ENCODE data around the gene MOB3B.

DNA sequence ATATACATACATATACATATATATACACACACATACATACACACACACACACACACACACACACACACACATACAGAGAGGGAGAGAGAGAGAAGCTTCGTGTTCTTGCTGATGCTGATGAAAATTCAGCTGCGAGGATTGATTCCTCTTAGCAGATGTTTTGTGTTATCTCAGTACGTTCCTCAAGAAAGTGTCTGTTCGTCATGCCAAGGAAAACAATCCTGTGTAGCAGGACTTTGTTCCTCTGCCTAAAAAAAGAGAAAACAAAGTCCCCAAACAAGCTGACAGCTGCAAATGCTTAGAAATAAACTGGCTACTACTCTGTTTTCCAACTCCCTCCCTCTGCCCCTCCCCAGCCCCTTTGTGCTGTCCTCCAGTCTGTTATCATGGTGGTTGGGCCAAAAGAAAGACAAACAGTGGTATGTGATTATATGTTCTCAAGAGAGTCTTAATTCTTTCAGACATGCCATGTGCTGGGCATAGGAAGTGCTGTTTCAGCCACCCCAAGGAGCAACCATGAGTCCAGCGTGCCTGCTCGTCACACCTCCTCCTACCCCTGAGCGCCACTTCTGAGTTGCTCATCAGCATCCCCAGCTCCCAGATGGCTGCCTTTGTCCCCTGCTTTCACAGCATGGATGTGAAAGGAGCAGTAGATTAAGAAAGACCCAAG is 161.2 kb downstream of the MOB3B start:
- TF ChIP-seq, protein P1, sequence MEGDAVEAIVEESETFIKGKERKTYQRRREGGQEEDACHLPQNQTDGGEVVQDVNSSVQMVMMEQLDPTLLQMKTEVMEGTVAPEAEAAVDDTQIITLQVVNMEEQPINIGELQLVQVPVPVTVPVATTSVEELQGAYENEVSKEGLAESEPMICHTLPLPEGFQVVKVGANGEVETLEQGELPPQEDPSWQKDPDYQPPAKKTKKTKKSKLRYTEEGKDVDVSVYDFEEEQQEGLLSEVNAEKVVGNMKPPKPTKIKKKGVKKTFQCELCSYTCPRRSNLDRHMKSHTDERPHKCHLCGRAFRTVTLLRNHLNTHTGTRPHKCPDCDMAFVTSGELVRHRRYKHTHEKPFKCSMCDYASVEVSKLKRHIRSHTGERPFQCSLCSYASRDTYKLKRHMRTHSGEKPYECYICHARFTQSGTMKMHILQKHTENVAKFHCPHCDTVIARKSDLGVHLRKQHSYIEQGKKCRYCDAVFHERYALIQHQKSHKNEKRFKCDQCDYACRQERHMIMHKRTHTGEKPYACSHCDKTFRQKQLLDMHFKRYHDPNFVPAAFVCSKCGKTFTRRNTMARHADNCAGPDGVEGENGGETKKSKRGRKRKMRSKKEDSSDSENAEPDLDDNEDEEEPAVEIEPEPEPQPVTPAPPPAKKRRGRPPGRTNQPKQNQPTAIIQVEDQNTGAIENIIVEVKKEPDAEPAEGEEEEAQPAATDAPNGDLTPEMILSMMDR (IDR thresholded peaks at IDR 0.05), result no peak
- TF ChIP-seq POLR2AphosphoS5 (IDR thresholded peaks at IDR 0.05; ENCODE audit: low read depth, low read length) (no peak), GABPA (IDR thresholded peaks at IDR 0.05; ENCODE audit: low read depth) (no peak), NRF1 (IDR thresholded peaks at IDR 0.05; ENCODE audit: low read depth, low read length) (no peak), FOSL2 (IDR thresholded peaks at IDR 0.05; ENCODE audit: borderline replicate concordance, low read depth) (no peak), RXRA (IDR thresholded peaks at IDR 0.05; ENCODE audit: borderline replicate concordance, low read depth) (no peak), SIN3A (IDR thresholded peaks at IDR 0.05; ENCODE audit: borderline replicate concordance, low read depth, low read length) (no peak), RAD21 (IDR thresholded peaks at IDR 0.05; ENCODE audit: low read length) (no peak), PBX3 (IDR thresholded peaks at IDR 0.05) (no peak), TCF12 (IDR thresholded peaks at IDR 0.05) (peak; percentile 70), EP300 (IDR thresholded peaks at IDR 0.05; ENCODE audit: borderline replicate concordance in 1 of 2, low read depth in 1 of 2, low read length in 1 of 2) (no peak)
- TF ChIP-seq, protein P2, sequence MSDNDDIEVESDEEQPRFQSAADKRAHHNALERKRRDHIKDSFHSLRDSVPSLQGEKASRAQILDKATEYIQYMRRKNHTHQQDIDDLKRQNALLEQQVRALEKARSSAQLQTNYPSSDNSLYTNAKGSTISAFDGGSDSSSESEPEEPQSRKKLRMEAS (IDR thresholded peaks at IDR 0.05; ENCODE audit: low read depth), result no peak
- TF ChIP-seq, protein P3, sequence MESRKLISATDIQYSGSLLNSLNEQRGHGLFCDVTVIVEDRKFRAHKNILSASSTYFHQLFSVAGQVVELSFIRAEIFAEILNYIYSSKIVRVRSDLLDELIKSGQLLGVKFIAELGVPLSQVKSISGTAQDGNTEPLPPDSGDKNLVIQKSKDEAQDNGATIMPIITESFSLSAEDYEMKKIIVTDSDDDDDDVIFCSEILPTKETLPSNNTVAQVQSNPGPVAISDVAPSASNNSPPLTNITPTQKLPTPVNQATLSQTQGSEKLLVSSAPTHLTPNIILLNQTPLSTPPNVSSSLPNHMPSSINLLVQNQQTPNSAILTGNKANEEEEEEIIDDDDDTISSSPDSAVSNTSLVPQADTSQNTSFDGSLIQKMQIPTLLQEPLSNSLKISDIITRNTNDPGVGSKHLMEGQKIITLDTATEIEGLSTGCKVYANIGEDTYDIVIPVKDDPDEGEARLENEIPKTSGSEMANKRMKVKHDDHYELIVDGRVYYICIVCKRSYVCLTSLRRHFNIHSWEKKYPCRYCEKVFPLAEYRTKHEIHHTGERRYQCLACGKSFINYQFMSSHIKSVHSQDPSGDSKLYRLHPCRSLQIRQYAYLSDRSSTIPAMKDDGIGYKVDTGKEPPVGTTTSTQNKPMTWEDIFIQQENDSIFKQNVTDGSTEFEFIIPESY (IDR thresholded peaks at IDR 0.05; ENCODE audit: borderline replicate concordance, low read depth), result no peak
